ENCODE results near the gene ZDHHC14. TPM values are rescaled to one million over a fixed set of nuclear protein-coding genes. Genes with fewer than 3 reads are reported as not detected.

ZDHHC14 gene
- total RNA-seq, 4 donors from 2014 or later: 6.5 to 10.4 (median 8.0) TPM

DNA sequence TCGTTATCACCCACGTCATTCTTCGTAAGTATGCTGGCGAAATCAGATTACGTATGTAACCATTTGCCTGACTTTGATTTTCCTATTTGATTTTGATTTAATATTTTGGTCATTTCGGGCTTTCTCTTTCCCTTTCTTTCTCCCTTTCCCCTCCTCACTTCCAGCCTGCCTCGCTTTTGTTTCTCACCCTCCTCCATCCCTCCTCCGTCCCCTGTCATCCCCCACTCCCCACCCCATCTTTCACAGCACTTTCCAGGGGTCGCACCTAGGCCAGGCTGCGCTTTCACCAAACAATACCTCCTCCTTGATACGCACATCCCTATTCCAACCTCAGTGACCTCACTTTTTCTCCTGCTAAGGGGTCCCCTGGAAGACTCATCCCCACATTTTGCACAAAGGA is 247.5 kb downstream of the ZDHHC14 start:
- TF ChIP-seq, protein P1, sequence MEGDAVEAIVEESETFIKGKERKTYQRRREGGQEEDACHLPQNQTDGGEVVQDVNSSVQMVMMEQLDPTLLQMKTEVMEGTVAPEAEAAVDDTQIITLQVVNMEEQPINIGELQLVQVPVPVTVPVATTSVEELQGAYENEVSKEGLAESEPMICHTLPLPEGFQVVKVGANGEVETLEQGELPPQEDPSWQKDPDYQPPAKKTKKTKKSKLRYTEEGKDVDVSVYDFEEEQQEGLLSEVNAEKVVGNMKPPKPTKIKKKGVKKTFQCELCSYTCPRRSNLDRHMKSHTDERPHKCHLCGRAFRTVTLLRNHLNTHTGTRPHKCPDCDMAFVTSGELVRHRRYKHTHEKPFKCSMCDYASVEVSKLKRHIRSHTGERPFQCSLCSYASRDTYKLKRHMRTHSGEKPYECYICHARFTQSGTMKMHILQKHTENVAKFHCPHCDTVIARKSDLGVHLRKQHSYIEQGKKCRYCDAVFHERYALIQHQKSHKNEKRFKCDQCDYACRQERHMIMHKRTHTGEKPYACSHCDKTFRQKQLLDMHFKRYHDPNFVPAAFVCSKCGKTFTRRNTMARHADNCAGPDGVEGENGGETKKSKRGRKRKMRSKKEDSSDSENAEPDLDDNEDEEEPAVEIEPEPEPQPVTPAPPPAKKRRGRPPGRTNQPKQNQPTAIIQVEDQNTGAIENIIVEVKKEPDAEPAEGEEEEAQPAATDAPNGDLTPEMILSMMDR (IDR thresholded peaks at IDR 0.05; ENCODE audit: low read depth): no peak

DNA sequence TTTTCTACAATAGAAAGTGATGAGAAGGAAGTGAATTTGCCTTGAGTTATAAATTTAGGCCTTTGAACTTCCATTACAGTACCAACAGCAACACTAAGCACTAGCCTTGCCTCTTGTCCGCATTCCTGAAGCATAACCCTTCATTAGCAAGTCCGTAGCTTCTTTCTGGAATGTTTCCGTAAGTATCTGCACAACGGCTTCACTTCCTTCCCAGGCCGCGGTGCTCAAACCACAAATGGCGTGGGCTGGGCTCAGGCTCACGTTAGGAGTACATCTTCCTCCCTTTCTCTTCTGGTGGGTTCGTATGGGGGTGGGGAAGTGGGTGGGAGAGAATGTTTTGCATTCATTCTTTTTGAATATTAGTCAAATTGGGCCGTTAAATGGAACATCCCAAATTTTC is 248.2 kb downstream of the ZDHHC14 start:
- TF ChIP-seq, protein P1 (IDR thresholded peaks at IDR 0.05; ENCODE audit: low read depth): no peak

DNA sequence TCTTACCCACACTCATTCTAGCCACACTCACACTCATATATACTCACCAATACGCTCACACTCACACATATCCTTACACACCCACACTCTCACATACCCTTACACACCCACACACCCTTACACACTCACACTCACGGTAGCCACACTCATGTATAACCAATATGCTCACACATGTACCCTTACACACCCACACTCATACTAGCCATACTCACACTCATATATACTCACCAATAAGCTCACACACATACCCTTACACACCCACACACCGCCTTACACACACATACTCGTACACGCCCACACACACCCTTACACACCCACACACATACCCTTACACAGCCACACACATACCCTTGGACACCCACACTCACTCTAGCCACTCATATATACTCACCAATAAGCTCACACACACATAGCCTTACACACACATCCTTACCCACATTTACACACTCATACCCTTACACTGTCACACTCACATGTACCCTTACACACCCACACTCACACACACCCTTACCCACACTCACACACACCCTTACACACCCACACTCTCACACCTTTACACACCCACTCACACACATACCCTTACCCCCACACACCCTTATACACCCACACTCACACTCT is 249.6 kb downstream of the ZDHHC14 start:
- TF ChIP-seq, protein P1 (IDR thresholded peaks at IDR 0.05; ENCODE audit: low read depth): no peak

DNA sequence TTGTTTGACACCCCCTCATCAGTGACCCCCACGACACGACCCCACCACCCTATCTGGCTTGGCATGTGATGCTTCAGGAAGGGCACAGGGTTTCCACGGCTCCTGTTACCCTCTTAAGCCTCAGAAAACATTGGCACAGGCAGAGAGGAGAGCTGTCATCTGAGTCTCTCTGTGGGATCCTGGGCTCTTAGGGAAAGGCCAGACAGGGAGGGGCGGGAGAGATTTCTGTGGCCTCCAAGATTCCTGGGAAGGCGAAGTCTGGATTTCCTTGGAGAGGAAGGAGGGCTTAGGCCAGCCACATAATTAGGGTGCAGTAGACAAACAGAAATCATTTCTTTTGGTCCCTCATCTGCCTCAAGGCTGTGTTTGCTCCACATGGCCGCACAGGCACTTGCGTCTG is 250.4 kb downstream of the ZDHHC14 start:
- TF ChIP-seq, protein P1 (IDR thresholded peaks at IDR 0.05; ENCODE audit: low read depth): no peak

DNA sequence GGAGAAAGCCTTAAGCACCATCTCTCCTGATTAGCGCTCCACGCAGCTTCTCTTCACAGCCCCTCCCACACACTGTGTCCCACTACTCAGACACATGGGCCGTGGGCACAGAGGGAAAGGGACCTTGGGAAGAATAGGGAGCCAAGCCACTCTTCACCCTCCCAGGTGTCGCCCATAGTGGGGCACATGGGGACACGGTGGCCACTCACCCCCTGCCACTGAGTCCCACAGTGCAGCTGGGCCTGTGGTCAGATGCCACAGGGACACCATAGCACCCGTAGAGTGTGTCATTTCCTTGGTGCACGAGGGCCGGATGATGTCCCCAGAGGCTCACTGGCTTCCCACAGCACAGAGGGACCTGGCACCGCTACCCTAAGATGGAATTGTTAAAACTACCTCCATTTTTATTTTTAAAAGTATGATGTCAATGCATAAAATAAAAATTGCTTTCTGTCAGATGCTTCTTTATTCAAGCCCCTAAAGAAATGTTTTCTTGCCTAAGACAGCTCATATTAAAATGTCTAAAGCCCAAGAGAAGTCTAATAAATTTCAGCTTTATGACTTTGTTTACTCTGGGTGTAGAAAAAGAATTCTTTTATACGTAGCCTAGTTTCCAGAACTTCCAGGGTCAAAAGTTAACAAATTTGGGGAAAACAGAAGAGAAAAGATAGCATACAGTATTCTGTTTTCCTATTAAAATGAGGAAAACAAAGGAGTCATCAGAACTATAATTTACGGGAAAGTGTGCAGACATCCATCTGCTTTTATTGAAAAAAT is 251.0 kb downstream of the ZDHHC14 start:
- TF ChIP-seq, protein P1 (IDR thresholded peaks at IDR 0.05; ENCODE audit: low read depth): no peak

DNA sequence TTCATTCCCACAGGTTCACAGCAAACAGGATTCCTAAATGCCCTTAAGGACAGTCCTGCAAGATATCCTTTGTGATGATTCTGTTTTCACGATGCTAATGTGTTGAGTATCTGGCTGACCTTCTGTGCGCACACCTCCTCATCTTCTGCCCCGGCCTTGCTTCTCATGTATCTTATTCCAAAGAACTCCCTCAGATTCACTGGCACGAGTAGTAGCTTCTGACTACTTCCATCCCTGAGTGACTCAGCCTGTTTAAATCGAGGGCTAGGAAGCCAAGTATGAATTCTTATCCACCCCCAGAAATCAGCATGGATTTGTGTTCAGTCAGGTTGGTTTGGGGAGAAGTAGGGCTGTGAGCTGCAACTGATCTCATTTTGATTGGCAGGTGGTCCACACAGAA is 251.8 kb downstream of the ZDHHC14 start:
- TF ChIP-seq, protein P1 (IDR thresholded peaks at IDR 0.05; ENCODE audit: low read depth): no peak

DNA sequence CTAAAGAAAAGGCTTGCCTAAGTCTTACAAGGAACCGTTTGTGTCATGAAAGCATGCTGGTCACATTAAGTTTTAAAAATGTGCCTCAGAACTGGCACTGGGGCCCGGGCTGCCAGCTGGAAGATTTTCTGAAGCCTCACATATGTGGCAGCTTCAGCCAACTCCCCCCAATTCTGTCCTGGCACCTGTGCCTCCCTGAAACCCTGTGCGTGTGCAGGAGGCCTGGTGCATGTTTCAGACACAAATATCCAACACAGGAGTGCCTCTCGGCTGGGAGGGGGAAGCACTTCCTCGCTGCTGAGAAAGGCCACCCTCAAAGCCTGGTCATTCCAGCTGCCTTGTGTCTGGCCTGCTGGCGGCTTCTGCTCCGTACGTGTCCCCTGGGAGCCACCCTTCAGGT is 253.6 kb downstream of the ZDHHC14 start:
- TF ChIP-seq, protein P1 (IDR thresholded peaks at IDR 0.05; ENCODE audit: low read depth): no peak
